HepG2 (cell line): ENCODE data around the gene SMKR1. TPM values are rescaled to one million over a fixed set of nuclear protein-coding genes. Genes with fewer than 3 reads are reported as not detected.
A peak's percentile ranks its signal among the peaks of the same experiment; 100 is the strongest.

Source experiments
- ATAC-seq: fragments of 200-7000 bp; cut with Tn5 transposase; 3 replicates; pipeline ENCODE4 v1.9.1; 2020; ENCODE audit warnings: mild to moderate bottlenecking, moderate library complexity
- BruUV-seq: library from RNA; stranded (reverse); fragments of 400-500 nt; replicated peaks from 2 replicates; lab custom pipeline; 2021; lab: Mats Ljungman, UMichigan
- CTCF ChIA-PET: fragments of 300-600 bp; formaldehyde crosslinking; extraction: SDS; loops from one replicate; lab custom pipeline; 2021; ENCODE audit warnings: low total read pairs, inconsistent platforms, low intra/inter-chr PET ratio; lab: Yijun Ruan, JAX
- POLR2A ChIA-PET: fragments of 350-600 bp; sonication (Branson Sonifier 250); formaldehyde crosslinking; loops from one replicate; lab custom pipeline; 2020; ENCODE audit warnings: antibody characterized with exemption, inconsistent platforms; lab: Yijun Ruan, JAX
- DNase-seq: peaks from one replicate; pipeline ENCODE4 v3.0.0-alpha.2; 2015; ENCODE audit warnings: low spot score
- FAIRE-seq: peaks from 3 replicates; lab custom pipeline; 2011; peaks lifted over from hg19 to GRCh38; lab: Jason Lieb, UNC
- H2AFZ ChIP-seq: one replicate; pipeline ENCODE4 v1.6.1; 2011; ENCODE audit warnings: low read length, inconsistent platforms
- H3K27ac ChIP-seq: fragments of 300-600 bp; 3 replicates; pipeline ENCODE4 v1.8.0; 2011; ENCODE audit warnings: mixed run types, mild to moderate bottlenecking, mixed read lengths, low read length, inconsistent platforms; ENCODE audit not compliant: insufficient read depth; ENCODE audit errors: extremely low read length
- H3K27me3 ChIP-seq, 2 experiments: fragments of 200-600 bp in 1 of 2; 2 replicates in 1 of 2; 3 replicates in 1 of 2; pipeline versions ENCODE4 v1.6.0 to v1.8.0; 2011; ENCODE audit warnings: low read length in 2 of 2, mild to moderate bottlenecking in 2 of 2, moderate library complexity in 2 of 2, inconsistent platforms in 1 of 2; ENCODE audit not compliant: insufficient read depth in 2 of 2, control insufficient read depth in 1 of 2
- H3K36me3 ChIP-seq, 2 experiments: fragments of 200-600 bp in 1 of 2; replicated peaks in 1 of 2; 2 replicates in 1 of 2; 3 replicates in 1 of 2; pipeline versions ENCODE4 v1.5.1 to v1.8.0; 2011; ENCODE audit warnings: low read length in 2 of 2, inconsistent platforms in 1 of 2; ENCODE audit not compliant: insufficient read depth in 2 of 2, control insufficient read depth in 1 of 2
- H3K4me1 ChIP-seq: 2 replicates; pipeline ENCODE4 v1.5.1; 2012; ENCODE audit warnings: low read length, inconsistent platforms; ENCODE audit not compliant: insufficient read depth
- H3K4me2 ChIP-seq: 2 replicates; pipeline ENCODE4 v1.6.0; 2011; ENCODE audit warnings: low read depth, low read length, inconsistent platforms
- H3K4me3 ChIP-seq, 3 experiments: fragments of 200-600 bp in 1 of 3; sonication (generic), shearing (Covaris generic) in 1 of 3; replicated peaks in 1 of 3; 2 replicates each; pipeline ENCODE4 v1.5.1; 2011 to 2016; ENCODE audit warnings: low read length in 3 of 3, inconsistent platforms in 2 of 3, low read depth in 2 of 3, mild to moderate bottlenecking in 2 of 3, control low read depth in 1 of 3, mixed read lengths in 1 of 3; ENCODE audit not compliant: insufficient read depth in 1 of 3
- H3K79me2 ChIP-seq: one replicate; pipeline ENCODE4 v1.6.1; 2011; ENCODE audit warnings: low read length, inconsistent platforms; ENCODE audit not compliant: insufficient read depth
- H3K9ac ChIP-seq: 2 replicates; pipeline ENCODE4 v1.6.0; 2011; ENCODE audit warnings: mild to moderate bottlenecking, low read depth, low read length, inconsistent platforms; ENCODE audit not compliant: insufficient read depth
- H3K9me3 ChIP-seq: 2 replicates; pipeline ENCODE4 v1.5.1; 2012; ENCODE audit warnings: mild to moderate bottlenecking, low read length
- H4K20me1 ChIP-seq: 2 replicates; pipeline ENCODE4 v1.6.0; 2011; ENCODE audit warnings: inconsistent platforms, mild to moderate bottlenecking, low read length, moderate library complexity; ENCODE audit not compliant: insufficient read depth
- CBX5 ChIP-seq: sonication (generic); formaldehyde crosslinking; IDR thresholded peaks from 2 replicates; pipeline ENCODE4 v1.4.0; 2020; ENCODE audit warnings: missing genetic modification reagents, borderline replicate concordance
- CTCF ChIP-seq: sonication (generic); formaldehyde crosslinking; IDR thresholded peaks from 2 replicates; pipeline ENCODE4 v1.5.0; 2020; ENCODE audit warnings: mild to moderate bottlenecking, missing genetic modification reagents, moderate library complexity
- ELK4 ChIP-seq: sonication (generic); formaldehyde crosslinking; IDR thresholded peaks from 2 replicates; pipeline ENCODE4 v1.9.0; 2021; ENCODE audit warnings: missing genetic modification reagents, borderline replicate concordance
- HOXD1 ChIP-seq: sonication (generic); formaldehyde crosslinking; IDR thresholded peaks from 2 replicates; pipeline ENCODE4 v1.5.0; 2020; ENCODE audit warnings: missing genetic modification reagents
- KDM5A ChIP-seq: fragments of 200-600 bp; sonication (generic); IDR thresholded peaks from 2 replicates; pipeline ENCODE4 v1.7.0; 2018; ENCODE audit warnings: antibody characterized with exemption, mild to moderate bottlenecking, low read length, borderline replicate concordance
- NR3C1 ChIP-seq: sonication (generic); formaldehyde crosslinking; IDR thresholded peaks from 2 replicates; pipeline ENCODE4 v1.4.0; 2020; ENCODE audit warnings: missing genetic modification reagents
- SNAPC2 ChIP-seq: sonication (generic); formaldehyde crosslinking; IDR thresholded peaks from 2 replicates; pipeline ENCODE4 v1.8.1; 2022; ENCODE audit warnings: mild to moderate bottlenecking, missing genetic modification reagents
- ZNF143 ChIP-seq: sonication (generic); formaldehyde crosslinking; IDR thresholded peaks from 2 replicates; pipeline ENCODE4 v1.4.0; 2020; ENCODE audit warnings: missing genetic modification reagents
- ZNF253 ChIP-seq: sonication (generic); formaldehyde crosslinking; IDR thresholded peaks from 2 replicates; pipeline ENCODE4 v1.8.0; 2022; ENCODE audit warnings: mild to moderate bottlenecking, missing genetic modification reagents, borderline replicate concordance
- ZNF263 ChIP-seq: sonication (generic); formaldehyde crosslinking; IDR thresholded peaks from 2 replicates; pipeline ENCODE4 v1.4.0; 2020; ENCODE audit warnings: missing genetic modification reagents
- ZNF446 ChIP-seq: sonication (generic); formaldehyde crosslinking; IDR thresholded peaks from 2 replicates; pipeline ENCODE4 v1.5.0; 2020; ENCODE audit warnings: mild to moderate bottlenecking, missing genetic modification reagents
- ZNF549 ChIP-seq: sonication (generic); formaldehyde crosslinking; IDR thresholded peaks from 2 replicates; pipeline ENCODE4 v1.5.0; 2020; ENCODE audit warnings: missing genetic modification reagents
- ZNF572 ChIP-seq: sonication (generic); formaldehyde crosslinking; IDR thresholded peaks from 2 replicates; pipeline ENCODE4 v1.5.1; 2020; ENCODE audit warnings: mild to moderate bottlenecking, missing genetic modification reagents
- ZNF597 ChIP-seq: sonication (generic); formaldehyde crosslinking; IDR thresholded peaks from 2 replicates; pipeline ENCODE4 v1.5.0; 2020; ENCODE audit warnings: missing genetic modification reagents
- ZNF720 ChIP-seq: sonication (generic); formaldehyde crosslinking; IDR thresholded peaks from 2 replicates; pipeline ENCODE4 v1.4.0; 2020; ENCODE audit warnings: missing genetic modification reagents
- ZNF749 ChIP-seq: sonication (generic); formaldehyde crosslinking; IDR thresholded peaks from 2 replicates; pipeline ENCODE4 v1.8.0; 2022; ENCODE audit warnings: mild to moderate bottlenecking, missing genetic modification reagents, moderate library complexity, borderline replicate concordance
- ZNF766 ChIP-seq: sonication (generic); formaldehyde crosslinking; IDR thresholded peaks from 2 replicates; pipeline ENCODE4 v1.5.0; 2020; ENCODE audit warnings: missing genetic modification reagents, borderline replicate concordance
- WGBS: methylation state at CpG from one replicate; pipeline ENCODE4 v1.1.6; 2017; ENCODE audit warnings: low lambda C conversion rate; 5-methylcytosine and 5-hydroxymethylcytosine counted together
- in situ Hi-C: cut with HindIII; loops from 2 replicates; pipeline ENCODE4 v1.10.0; 2017; ENCODE audit warnings: low pct_unique_long_range_greater_than_20kb; ENCODE audit not compliant: extremely low pct_ligation_motif_present
- intact Hi-C: fragments of 100-400 bp; cut with micrococcal nuclease; formaldehyde crosslinking; loops from one replicate; pipeline ENCODE4 v1.10.0; 2022; ENCODE audit not compliant: unreplicated experiment
- polyA plus RNA-seq, 8 experiments: library from polyadenylated mRNA; depleted of rRNA in 3 of 8; stranded (reverse) in 7 of 8; unstranded in 1 of 8; fragments of >200 nt; fragmentation: Illumina TruSeq in 4 of 8; extraction: Trizol in 4 of 8; gene quantifications; 2 replicates each; pipeline versions ENCODE4 v1.2.1 to v1.2.3, GENCODE V29; 2011 to 2016; ENCODE audit warnings: low read depth in 4 of 8, missing spikeins in 1 of 8, mixed read lengths in 1 of 8; ENCODE audit not compliant: insufficient read depth in 1 of 8
- total RNA-seq, 5 experiments: library from RNA; depleted of rRNA; stranded (reverse); fragments of >200 nt; fragmentation: Illumina TruSeq; extraction: Trizol; gene quantifications; 2 replicates each; pipeline ENCODE4 v1.2.3, GENCODE V29; 2016; ENCODE audit warnings: low read depth in 1 of 5

Gene SMKR1
- total and polyA plus RNA-seq, 2 of the 13 experiments (the other 11 are each of a cell fraction or from before 2014, with no cell fraction given), result 0.07 TPM; not detected in 1

GRCh38 chr7:129522971-129523340 is 20.6 kb downstream of the SMKR1 start:
- H3K4me1 ChIP-seq, result peaks cover 7% of the 10 kb centered on the region; the same call in 1 of the 2 replicates
- no peak overlapping the region for H3K9ac ChIP-seq
- no peaks in the 10 kb centered on the region for H3K9me3 ChIP-seq
- WGBS, result 37% methylated on average over 4 of the region's 5 CpGs
- no peak overlapping the region for H2AFZ ChIP-seq
- H3K4me3 ChIP-seq, result no peak overlapping the region
- no peaks in the 10 kb centered on the region for H4K20me1 ChIP-seq
- intact Hi-C loops, result no loop called here
- peaks cover 0 to 19% of the 10 kb centered on the region in 2 experiments; a peak in 1 of 5 replicates for H3K27me3 ChIP-seq
- H3K27ac ChIP-seq, result no peak overlapping the region
- ChIA-PET CTCF (no interaction called here), POLR2A (no interaction called here)
- FAIRE-seq, result no peak
- in situ Hi-C loops, result no loop called here
- DNase-seq, result no peak
- ATAC-seq, result no peak; the same call in 1 of the 3 replicates
- TF ChIP-seq ZNF597 (CRISPR knock-in tag), result no peak
- no peak for TF ChIP-seq HOXD1
- TF ChIP-seq CBX5 (CRISPR knock-in tag), result no peak
- no peak for TF ChIP-seq CTCF (CRISPR knock-in tag)
- no peaks in the 10 kb centered on the region for H3K79me2 ChIP-seq
- BruUV-seq, result no TSS peak
- no peaks in the 10 kb centered on the region for H3K36me3 ChIP-seq
- peak overlapping the region; percentile 39 for H3K4me2 ChIP-seq

- no TSS peak for BruUV-seq
- WGBS, result 40% methylated on average over 3 of the region's 3 CpGs
- no peaks in the 10 kb centered on the region for H3K36me3 ChIP-seq
- TF ChIP-seq ZNF446 (CRISPR knock-in tag), result no peak
- no peak for TF ChIP-seq ZNF253
- TF ChIP-seq ZNF749 (CRISPR knock-in tag), result no peak
- TF ChIP-seq ZNF549 (CRISPR knock-in tag), result no peak
- TF ChIP-seq ZNF720 (CRISPR knock-in tag), result no peak
- TF ChIP-seq ZNF572 (CRISPR knock-in tag), result no peak
- TF ChIP-seq NR3C1 (CRISPR knock-in tag), result no peak
- TF ChIP-seq ZNF263 (CRISPR knock-in tag), result no peak
- TF ChIP-seq ELK4, result no peak
- no peak for TF ChIP-seq ZNF766
- no peak for TF ChIP-seq SNAPC2
- no peak for TF ChIP-seq KDM5A
- no peak for TF ChIP-seq ZNF143
These were observed 21.6 kb downstream of the SMKR1 start for GRCh38 chr7:129523924-129524323.

More at GRCh38 chr7:129523924-129524323, 21.6 kb downstream of the SMKR1 start:
- Histone ChIP-seq H3K27ac (no peak overlapping the region), H3K4me2 (no peak overlapping the region), H3K9ac (no peak overlapping the region), H3K79me2 (no peaks in the 10 kb centered on the region), H4K20me1 (no peaks in the 10 kb centered on the region), H3K4me3 (no peak overlapping the region), H3K27me3 (peaks cover 0 to 19% of the 10 kb centered on the region in 2 experiments; a peak in 1 of 5 replicates), H2AFZ (no peak overlapping the region), H3K9me3 (no peaks in the 10 kb centered on the region), H3K4me1 (no peaks in the 10 kb centered on the region)
- ATAC-seq (no peak), FAIRE-seq (no peak), DNase-seq (no peak)
- intact Hi-C loops, result no loop called here
- ChIA-PET CTCF (no interaction called here), POLR2A (no interaction called here)
- in situ Hi-C loops, result no loop called here
